Measurements from ENCODE around the gene HSD17B11. TPM values are rescaled to one million over a fixed set of nuclear protein-coding genes. Genes with fewer than 3 reads are reported as not detected.
"Not testable (repeated sequence)": the region's sequence is repeated elsewhere in the genome, so short reads cannot be mapped to it uniquely, and the experiment has no call there.

Gene HSD17B11
- total RNA-seq, 3 donors from 2014 or later (not counting 1 experiment from before 2014, with no cell fraction given) = 42.2 to 50.5 (median 49.8) TPM

GRCh38 chr4:87387237-87387636 is 3.8 kb downstream of the HSD17B11 start:
- no peak for TF ChIP-seq CTCF (IDR thresholded peaks at IDR 0.05)
- Mint-ChIP-seq H3K4me3 (no peak overlapping the region), H3K4me1 (peaks cover 71 to 75% of the 10 kb centered on the region in 2 donors), H3K27me3 (ENCODE audit: low read depth in 2 of 2) (no peaks in the 10 kb centered on the region), H3K27ac (peak overlapping the region; percentile 36 to 50), H3K9me3 (no peaks in the 10 kb centered on the region), H3K36me3 (no peaks in the 10 kb centered on the region)
- no peak for DNase-seq
- intact Hi-C loops (cut with micrococcal nuclease) = loop anchor here (10.0 kb wide), 1 partner anchor 818 kb away; no protein-coding TSS in a partner anchor
- ATAC-seq = no peak
- no peak overlapping the region for H3K4me3 ChIP-seq (ENCODE audit: low read length)
- H3K4me1 ChIP-seq (ENCODE audit: control insufficient read depth, insufficient read depth, low read length) = peaks cover 18% of the 10 kb centered on the region
- WGBS (ENCODE audit: insufficient coverage) = 81% methylated on average over 1 of the region's 3 CpGs
- no peaks in the 10 kb centered on the region for H3K36me3 ChIP-seq (ENCODE audit: control insufficient read depth, insufficient read depth, low read length)
- no peaks in the 10 kb centered on the region for H3K27me3 ChIP-seq (ENCODE audit: control insufficient read depth, insufficient read depth, low read length)
- H3K9me3 ChIP-seq (ENCODE audit: control insufficient read depth, insufficient read depth, low read length) = no peaks in the 10 kb centered on the region
- H3K27ac ChIP-seq (ENCODE audit: low read length) = no peak overlapping the region

GRCh38 chr4:87384466-87385132 is 6.4 kb downstream of the HSD17B11 start:
- not testable (repeated sequence) for H3K27me3 Mint-ChIP-seq (ENCODE audit: low read depth in 2 of 2); H3K9me3 ChIP-seq (ENCODE audit: control insufficient read depth, insufficient read depth, low read length)

GRCh38 chr4:87382931-87383330 is 8.1 kb downstream of the HSD17B11 start:
- Histone ChIP-seq H3K4me1 (ENCODE audit: control insufficient read depth, insufficient read depth, low read length) (no peaks in the 10 kb centered on the region), H3K27me3 (ENCODE audit: control insufficient read depth, insufficient read depth, low read length) (no peaks in the 10 kb centered on the region), H3K4me3 (ENCODE audit: low read length) (no peak overlapping the region), H3K27ac (ENCODE audit: low read length) (no peak overlapping the region), H3K9me3 (ENCODE audit: control insufficient read depth, insufficient read depth, low read length) (no peaks in the 10 kb centered on the region), H3K36me3 (ENCODE audit: control insufficient read depth, insufficient read depth, low read length) (peaks cover 6% of the 10 kb centered on the region)
- H3K4me1 Mint-ChIP-seq = peaks cover 44 to 48% of the 10 kb centered on the region in 2 donors
- no peaks in the 10 kb centered on the region for H3K27me3 Mint-ChIP-seq (ENCODE audit: low read depth in 2 of 2)
- no peak for DNase-seq
- no peak for ATAC-seq
- no peak overlapping the region for H3K4me3 Mint-ChIP-seq
- peak overlapping the region; percentile 15 to 68 for H3K27ac Mint-ChIP-seq
- TF ChIP-seq CTCF (IDR thresholded peaks at IDR 0.05) = no peak
- no peaks in the 10 kb centered on the region for H3K36me3 Mint-ChIP-seq
- H3K9me3 Mint-ChIP-seq = no peaks in the 10 kb centered on the region
- 96% methylated on average over 3 of the region's 3 CpGs for WGBS (ENCODE audit: insufficient coverage)
- intact Hi-C loops (cut with micrococcal nuclease) = loop anchor here (10.0 kb wide), 1 partner anchor 822 kb away; no protein-coding TSS in a partner anchor

More at GRCh38 chr4:87384466-87385132, 6.4 kb downstream of the HSD17B11 start:
- H3K36me3 ChIP-seq (ENCODE audit: control insufficient read depth, insufficient read depth, low read length); H3K9me3 Mint-ChIP-seq; H3K27ac ChIP-seq (ENCODE audit: low read length); H3K4me1 ChIP-seq (ENCODE audit: control insufficient read depth, insufficient read depth, low read length); H3K27me3 ChIP-seq (ENCODE audit: control insufficient read depth, insufficient read depth, low read length); H3K4me3 Mint-ChIP-seq; ATAC-seq; H3K4me3 ChIP-seq (ENCODE audit: low read length); DNase-seq; H3K36me3 Mint-ChIP-seq: not testable (repeated sequence)
- peak overlapping the region; percentile 35 to 54 for H3K27ac Mint-ChIP-seq
- intact Hi-C loops (cut with micrococcal nuclease) = loop anchor here (10.0 kb wide), 1 partner anchor 820 kb away; no protein-coding TSS in a partner anchor
- WGBS (ENCODE audit: insufficient coverage) = 94% methylated on average over 4 of the region's 9 CpGs
- H3K4me1 Mint-ChIP-seq = peaks cover 60 to 62% of the 10 kb centered on the region in 2 donors

GRCh38 chr4:87382116-87382515 is 8.9 kb downstream of the HSD17B11 start:
- Mint-ChIP-seq H3K27ac (peak overlapping the region in 1 of 2 donors; percentile 33), H3K4me3 (no peak overlapping the region), H3K27me3 (ENCODE audit: low read depth in 2 of 2) (no peaks in the 10 kb centered on the region), H3K36me3 (no peaks in the 10 kb centered on the region), H3K4me1 (peaks cover 36 to 40% of the 10 kb centered on the region in 2 donors), H3K9me3 (no peaks in the 10 kb centered on the region)
- H3K27me3 ChIP-seq (ENCODE audit: control insufficient read depth, insufficient read depth, low read length) = no peaks in the 10 kb centered on the region
- H3K27ac ChIP-seq (ENCODE audit: low read length) = no peak overlapping the region
- no peak overlapping the region for H3K4me3 ChIP-seq (ENCODE audit: low read length)
- no peak for TF ChIP-seq CTCF (IDR thresholded peaks at IDR 0.05)
- intact Hi-C loops (cut with micrococcal nuclease) = loop anchor here (10.0 kb wide), 1 partner anchor 823 kb away; no protein-coding TSS in a partner anchor
- H3K4me1 ChIP-seq (ENCODE audit: control insufficient read depth, insufficient read depth, low read length) = no peaks in the 10 kb centered on the region
- WGBS (ENCODE audit: insufficient coverage) = 95% methylated on average over 2 of the region's 2 CpGs
- ATAC-seq (no peak), DNase-seq (no peak)
- no peaks in the 10 kb centered on the region for H3K9me3 ChIP-seq (ENCODE audit: control insufficient read depth, insufficient read depth, low read length)
- H3K36me3 ChIP-seq (ENCODE audit: control insufficient read depth, insufficient read depth, low read length) = peaks cover 10% of the 10 kb centered on the region
